Liver (tissue), 9 donors: ENCODE measurements around the gene MSX2. TPM values are rescaled to one million over a fixed set of nuclear protein-coding genes. Genes with fewer than 3 reads are reported as not detected.

ENCODE experiments used
- DNase-seq: peaks from one replicate; pipeline ENCODE4 v3.0.0-alpha.2; 2017; ENCODE audit warnings: low spot score
- H3K27ac ChIP-seq, 2 donors: one replicate each; pipeline ENCODE4 v1.7.0; 2013; ENCODE audit warnings: inconsistent platforms in 2 of 2, low read length in 2 of 2, control low read depth in 1 of 2, low read depth in 1 of 2, mild to moderate bottlenecking in 1 of 2
- H3K27me3 ChIP-seq, 4 donors: one replicate each; pipeline versions ENCODE4 v1.6.1 to v1.7.0; 2013; ENCODE audit warnings: low read length in 3 of 4, inconsistent platforms in 1 of 4, mild to moderate bottlenecking in 1 of 4, moderate library complexity in 1 of 4; ENCODE audit not compliant: control insufficient read depth in 4 of 4, insufficient read depth in 4 of 4
- H3K36me3 ChIP-seq, 4 donors: one replicate each; pipeline versions ENCODE4 v1.6.1 to v1.7.0; 2013; ENCODE audit warnings: low read length in 3 of 4, mild to moderate bottlenecking in 3 of 4, low read depth in 1 of 4, moderate library complexity in 1 of 4; ENCODE audit not compliant: control insufficient read depth in 4 of 4, insufficient read depth in 3 of 4
- H3K4me1 ChIP-seq, 4 donors: one replicate each; pipeline versions ENCODE4 v1.6.1 to v1.7.0; 2013; ENCODE audit warnings: low read length in 3 of 4, mild to moderate bottlenecking in 3 of 4, moderate library complexity in 1 of 4; ENCODE audit not compliant: control insufficient read depth in 4 of 4, insufficient read depth in 4 of 4
- H3K4me3 ChIP-seq, 3 donors: one replicate each; pipeline versions ENCODE4 v1.6.1 to v1.7.0; 2013; ENCODE audit warnings: low read length in 3 of 3, control low read depth in 1 of 3, low read depth in 1 of 3, mild to moderate bottlenecking in 1 of 3
- H3K9ac ChIP-seq, 2 donors: one replicate each; pipeline ENCODE4 v1.7.0; 2013; ENCODE audit warnings: low read length in 2 of 2, mild to moderate bottlenecking in 2 of 2, moderate library complexity in 2 of 2, control low read depth in 1 of 2, low read depth in 1 of 2
- H3K9me3 ChIP-seq, 4 donors: one replicate each; pipeline versions ENCODE4 v1.6.1 to v1.7.0; 2013; ENCODE audit warnings: low read length in 3 of 4; ENCODE audit not compliant: control insufficient read depth in 4 of 4
- ATF3 ChIP-seq: IDR thresholded peaks from 2 replicates; pipeline ENCODE4 v1.6.1; 2016; ENCODE audit warnings: antibody characterized with exemption
- CTCF ChIP-seq: fragments of 150-350 bp; IDR thresholded peaks from 2 replicates; pipeline ENCODE4 v1.5.1; 2017; ENCODE audit warnings: improper control_type of control experiment, low read depth, low read length; ENCODE audit not compliant: missing input control
- EGR1 ChIP-seq, 2 donors: IDR thresholded peaks; 2 replicates each; pipeline ENCODE4 v1.6.1; 2016 to 2018; ENCODE audit warnings: antibody characterized with exemption in 2 of 2, low read depth in 2 of 2
- FOXA1 ChIP-seq: IDR thresholded peaks from 2 replicates; pipeline ENCODE4 v1.6.1; 2016; ENCODE audit warnings: antibody characterized with exemption
- FOXA2 ChIP-seq: IDR thresholded peaks from 2 replicates; pipeline ENCODE4 v1.6.1; 2016; ENCODE audit warnings: antibody characterized with exemption
- GABPA ChIP-seq, 2 donors: IDR thresholded peaks in 1 of 2; conservative IDR thresholded peaks in 1 of 2; 2 replicates each; pipeline ENCODE4 v1.6.1; 2016; ENCODE audit warnings: antibody characterized with exemption in 2 of 2, mild to moderate bottlenecking in 1 of 2, moderate library complexity in 1 of 2
- HNF4A ChIP-seq, 2 donors: conservative IDR thresholded peaks; 2 replicates each; pipeline ENCODE4 v1.6.1; 2016; ENCODE audit warnings: antibody characterized with exemption in 2 of 2, mild to moderate bottlenecking in 2 of 2
- HNF4G ChIP-seq: IDR thresholded peaks from 2 replicates; pipeline ENCODE4 v1.6.1; 2016; ENCODE audit warnings: antibody characterized with exemption
- JUND ChIP-seq, 2 donors: IDR thresholded peaks; 2 replicates each; pipeline ENCODE4 v1.6.1; 2016; ENCODE audit warnings: antibody characterized with exemption in 2 of 2
- MAX ChIP-seq: IDR thresholded peaks from 2 replicates; pipeline ENCODE4 v1.6.1; 2016; ENCODE audit warnings: antibody characterized with exemption
- NR2F2 ChIP-seq: IDR thresholded peaks from 2 replicates; pipeline ENCODE4 v1.6.1; 2016; ENCODE audit warnings: antibody characterized with exemption
- RAD21 ChIP-seq, 2 donors: IDR thresholded peaks; 2 replicates each; pipeline ENCODE4 v1.6.1; 2016; ENCODE audit warnings: antibody characterized with exemption in 2 of 2, mild to moderate bottlenecking in 2 of 2
- REST ChIP-seq: IDR thresholded peaks from 2 replicates; pipeline ENCODE4 v1.6.1; 2016; ENCODE audit warnings: antibody characterized with exemption, mild to moderate bottlenecking
- RXRA ChIP-seq, 2 donors: IDR thresholded peaks; 2 replicates each; pipeline ENCODE4 v1.6.1; 2017 to 2018; ENCODE audit warnings: antibody characterized with exemption in 2 of 2, mild to moderate bottlenecking in 1 of 2
- SP1 ChIP-seq: IDR thresholded peaks from 2 replicates; pipeline ENCODE4 v1.6.1; 2018; ENCODE audit warnings: antibody characterized with exemption, mild to moderate bottlenecking
- TAF1 ChIP-seq: conservative IDR thresholded peaks from 2 replicates; pipeline ENCODE4 v1.6.1; 2016; ENCODE audit warnings: antibody characterized with exemption, mild to moderate bottlenecking
- YY1 ChIP-seq: IDR thresholded peaks from 2 replicates; pipeline ENCODE4 v1.6.1; 2016; ENCODE audit warnings: antibody characterized with exemption, mild to moderate bottlenecking
- ZBTB33 ChIP-seq: IDR thresholded peaks from 2 replicates; pipeline ENCODE4 v1.6.1; 2016; ENCODE audit warnings: antibody characterized with exemption
- WGBS: extraction: QIAGEN DNeasy Blood & Tissue Kit; methylation state at CpG from one replicate; pipeline ENCODE4 v1.1.7; 2013; 5-methylcytosine and 5-hydroxymethylcytosine counted together
- polyA plus RNA-seq, 2 donors: library from polyadenylated mRNA; stranded (reverse) in 1 of 2; unstranded in 1 of 2; fragments of 200-250 nt in 1 of 2; fragments of >200 nt in 1 of 2; fragmentation: Nextera tagmentation in 1 of 2; extraction: Ambion mirVana in 1 of 2; gene quantifications; one replicate each; pipeline versions ENCODE4 v1.2.1 to v1.2.3, GENCODE V29; 2013 to 2015
- total RNA-seq, 2 donors: library from RNA; depleted of rRNA; stranded (reverse); fragments of >200 nt; gene quantifications; one replicate each; pipeline ENCODE4 v1.2.3, GENCODE V29; 2014
- donor health status: healthy.
- donor health status: healthy.
- donor health status: healthy.
- donor health status: healthy.
- donor health status: healthy.

The MSX2 gene
- total and polyA plus RNA-seq, 4 donors = 0.08 to 0.09 TPM; not detected in 2

- TF ChIP-seq TAF1 (no peak), HNF4A (conservative IDR thresholded peaks at IDR 0.05) (no peak), ATF3 (no peak), SP1 (no peak)
- Histone ChIP-seq H3K4me1 (peaks cover 0 to 10% (median 2%) of the 10 kb centered on the region in 4 donors), H3K4me3 (no peak overlapping the region), H3K9me3 (no peaks in the 10 kb centered on the region), H3K27ac (no peak overlapping the region), H3K36me3 (no peaks in the 10 kb centered on the region), H3K27me3 (peaks cover 0 to 22% (median 7%) of the 10 kb centered on the region in 4 donors), H3K9ac (no peak overlapping the region)
- DNase-seq = no peak
- 8% methylated on average over 30 of the region's 30 CpGs for WGBS
Measured at GRCh38 chr5:174688441-174689354, 35.7 kb upstream of the MSX2 start.

GRCh38 chr5:174690271-174690670 lies 34.1 kb upstream of the MSX2 start:
- H3K27me3 ChIP-seq = peaks cover 0 to 22% (median 12%) of the 10 kb centered on the region in 4 donors
- no peak for TF ChIP-seq NR2F2
- TF ChIP-seq HNF4G = no peak
- TF ChIP-seq CTCF = no peak
- TF ChIP-seq RXRA (IDR thresholded peaks at IDR 0.05) = no peak
- TF ChIP-seq RAD21 (IDR thresholded peaks at IDR 0.05) = no peak
- TF ChIP-seq TAF1 = no peak
- TF ChIP-seq SP1 = no peak
- TF ChIP-seq JUND (IDR thresholded peaks at IDR 0.05) = no peak
- no peak for TF ChIP-seq REST
- no peak for TF ChIP-seq YY1
- TF ChIP-seq ZBTB33 = no peak
- no peak for TF ChIP-seq GABPA (IDR thresholded peaks at IDR 0.05 in 1 of 2, conservative IDR thresholded peaks at IDR 0.05 in 1 of 2)
- TF ChIP-seq FOXA2 = no peak
- TF ChIP-seq ATF3 = no peak
- no peak for TF ChIP-seq MAX
- TF ChIP-seq HNF4A (conservative IDR thresholded peaks at IDR 0.05) = no peak
- TF ChIP-seq EGR1 (IDR thresholded peaks at IDR 0.05; ENCODE audit: low read depth in 2 of 2) = no peak
- TF ChIP-seq FOXA1 = no peak
- no peak for DNase-seq
- H3K36me3 ChIP-seq = no peaks in the 10 kb centered on the region
- no peak overlapping the region for H3K4me3 ChIP-seq
- 14% methylated on average over 8 of the region's 8 CpGs for WGBS
- H3K4me1 ChIP-seq = peaks cover 0 to 10% (median 2%) of the 10 kb centered on the region in 4 donors
- H3K27ac ChIP-seq = no peak overlapping the region
- H3K9ac ChIP-seq = no peak overlapping the region
- H3K9me3 ChIP-seq = no peaks in the 10 kb centered on the region
